Measurements from ENCODE around the gene WDR33.

The WDR33 gene

DNA sequence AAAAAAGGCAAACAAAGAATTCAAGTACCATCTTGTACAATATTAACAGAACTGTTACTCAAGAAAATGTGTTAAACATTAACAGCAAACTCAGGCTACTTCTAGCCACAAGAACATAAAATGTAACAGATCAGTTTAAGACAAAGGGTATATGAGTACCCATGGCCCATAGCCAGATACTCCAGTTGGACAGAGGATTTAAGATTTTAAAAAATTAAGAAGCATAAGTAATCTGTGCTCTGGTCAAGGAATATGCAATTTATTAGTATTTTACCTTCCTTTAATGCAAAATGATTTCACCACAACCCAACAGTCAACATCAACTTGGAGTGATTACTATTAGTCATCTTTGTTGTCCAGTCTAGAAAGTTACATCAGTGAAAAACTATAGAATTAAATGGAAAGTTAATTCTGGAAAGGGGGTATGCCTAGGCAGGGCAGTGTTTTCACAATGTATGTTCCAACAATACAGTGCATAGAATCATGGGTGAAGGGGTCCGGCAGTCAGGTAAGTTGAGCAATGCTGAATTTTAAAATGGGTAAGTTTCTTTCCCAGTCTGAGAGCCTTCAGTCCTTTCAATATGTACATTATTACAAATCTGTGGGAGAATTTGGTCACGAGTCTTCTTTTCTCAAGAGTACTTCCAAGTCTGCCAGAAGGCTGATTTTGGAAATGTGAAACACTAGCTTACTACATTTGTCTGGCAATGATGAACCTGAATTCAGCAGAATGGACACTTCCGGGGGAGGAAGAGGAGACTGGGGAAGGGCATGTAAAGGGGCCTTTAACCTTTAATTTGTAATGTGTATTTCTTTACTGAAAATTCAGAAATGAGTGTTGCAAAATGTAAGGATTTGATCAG, 75.2 kb downstream of the WDR33 start:
- Histone ChIP-seq H2AFZ (ENCODE audit: low read length) (no peak overlapping the region), H3K9me3 (replicated peaks; ENCODE audit: insufficient read depth, low read length) (no peaks in the 10 kb centered on the region), H3K9me2 (replicated peaks; ENCODE audit: insufficient read depth, low read length) (no peaks in the 10 kb centered on the region), H3K79me2 (ENCODE audit: low read length) (no peaks in the 10 kb centered on the region), H4K20me1 (ENCODE audit: insufficient read depth, low read length) (no peaks in the 10 kb centered on the region), H3K9ac (ENCODE audit: low read length) (no peak overlapping the region), H3K27me3 (replicated peaks; ENCODE audit: insufficient read depth, low read length) (no peaks in the 10 kb centered on the region), H3K36me3 (replicated peaks; ENCODE audit: insufficient read depth, low read length) (no peaks in the 10 kb centered on the region), H3F3A (ENCODE audit: insufficient read depth, low read length) (no peaks in the 10 kb centered on the region), H3K4me1 (ENCODE audit: low read length) (peaks cover 2% of the 10 kb centered on the region; the same call in 1 of the 2 replicates), H3K27ac (ENCODE audit: low read length) (no peak overlapping the region), H3K4me2 (ENCODE audit: low read depth, low read length) (no peak overlapping the region), H3K4me3 (ENCODE audit: low read length) (no peak overlapping the region)
- no peak for DNase-seq
- TF ChIP-seq EZH2 (optimal IDR thresholded peaks at IDR 0.05; ENCODE audit: low read depth, low read length): no peak
- TF ChIP-seq, protein P1, sequence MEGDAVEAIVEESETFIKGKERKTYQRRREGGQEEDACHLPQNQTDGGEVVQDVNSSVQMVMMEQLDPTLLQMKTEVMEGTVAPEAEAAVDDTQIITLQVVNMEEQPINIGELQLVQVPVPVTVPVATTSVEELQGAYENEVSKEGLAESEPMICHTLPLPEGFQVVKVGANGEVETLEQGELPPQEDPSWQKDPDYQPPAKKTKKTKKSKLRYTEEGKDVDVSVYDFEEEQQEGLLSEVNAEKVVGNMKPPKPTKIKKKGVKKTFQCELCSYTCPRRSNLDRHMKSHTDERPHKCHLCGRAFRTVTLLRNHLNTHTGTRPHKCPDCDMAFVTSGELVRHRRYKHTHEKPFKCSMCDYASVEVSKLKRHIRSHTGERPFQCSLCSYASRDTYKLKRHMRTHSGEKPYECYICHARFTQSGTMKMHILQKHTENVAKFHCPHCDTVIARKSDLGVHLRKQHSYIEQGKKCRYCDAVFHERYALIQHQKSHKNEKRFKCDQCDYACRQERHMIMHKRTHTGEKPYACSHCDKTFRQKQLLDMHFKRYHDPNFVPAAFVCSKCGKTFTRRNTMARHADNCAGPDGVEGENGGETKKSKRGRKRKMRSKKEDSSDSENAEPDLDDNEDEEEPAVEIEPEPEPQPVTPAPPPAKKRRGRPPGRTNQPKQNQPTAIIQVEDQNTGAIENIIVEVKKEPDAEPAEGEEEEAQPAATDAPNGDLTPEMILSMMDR (IDR thresholded peaks at IDR 0.05; ENCODE audit: low read length): no peak
- no peak for TF ChIP-seq EZH2phosphoT487 (IDR thresholded peaks at IDR 0.05; ENCODE audit: low read length)

DNA sequence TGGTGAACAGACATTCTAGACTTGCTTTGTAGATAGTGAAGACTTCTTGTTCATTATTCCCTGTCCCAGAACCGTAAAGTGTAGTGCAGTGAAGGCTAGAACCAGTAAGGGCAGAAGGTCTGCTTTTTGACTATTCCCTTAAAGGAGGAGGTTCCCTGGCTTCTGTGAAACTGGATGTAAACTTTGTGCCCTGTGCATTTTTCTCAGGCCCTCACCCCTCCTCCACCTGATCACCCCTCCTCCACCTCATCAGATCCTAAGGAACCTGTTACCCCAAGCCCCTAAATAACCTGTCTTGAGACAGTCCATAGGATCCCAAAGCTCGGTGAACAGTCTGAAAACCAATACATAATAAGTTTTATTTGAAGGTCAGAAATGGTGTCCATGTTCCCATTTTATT, 75.9 kb downstream of the WDR33 start:
- Histone ChIP-seq H3K4me2 (ENCODE audit: low read depth, low read length) (no peak overlapping the region), H3F3A (ENCODE audit: insufficient read depth, low read length) (no peaks in the 10 kb centered on the region), H2AFZ (ENCODE audit: low read length) (no peak overlapping the region), H3K9me2 (replicated peaks; ENCODE audit: insufficient read depth, low read length) (no peaks in the 10 kb centered on the region), H3K9ac (ENCODE audit: low read length) (no peak overlapping the region), H3K4me1 (ENCODE audit: low read length) (no peaks in the 10 kb centered on the region), H3K36me3 (replicated peaks; ENCODE audit: insufficient read depth, low read length) (no peaks in the 10 kb centered on the region), H4K20me1 (ENCODE audit: insufficient read depth, low read length) (no peaks in the 10 kb centered on the region), H3K27me3 (replicated peaks; ENCODE audit: insufficient read depth, low read length) (no peaks in the 10 kb centered on the region), H3K27ac (ENCODE audit: low read length) (no peak overlapping the region), H3K79me2 (ENCODE audit: low read length) (no peaks in the 10 kb centered on the region), H3K4me3 (ENCODE audit: low read length) (no peak overlapping the region), H3K9me3 (replicated peaks; ENCODE audit: insufficient read depth, low read length) (no peaks in the 10 kb centered on the region)
- TF ChIP-seq EZH2 (optimal IDR thresholded peaks at IDR 0.05; ENCODE audit: low read depth, low read length) (no peak), EZH2phosphoT487 (IDR thresholded peaks at IDR 0.05; ENCODE audit: low read length) (no peak)
- TF ChIP-seq, protein P1 (IDR thresholded peaks at IDR 0.05; ENCODE audit: low read length): no peak
- no peak for DNase-seq

DNA sequence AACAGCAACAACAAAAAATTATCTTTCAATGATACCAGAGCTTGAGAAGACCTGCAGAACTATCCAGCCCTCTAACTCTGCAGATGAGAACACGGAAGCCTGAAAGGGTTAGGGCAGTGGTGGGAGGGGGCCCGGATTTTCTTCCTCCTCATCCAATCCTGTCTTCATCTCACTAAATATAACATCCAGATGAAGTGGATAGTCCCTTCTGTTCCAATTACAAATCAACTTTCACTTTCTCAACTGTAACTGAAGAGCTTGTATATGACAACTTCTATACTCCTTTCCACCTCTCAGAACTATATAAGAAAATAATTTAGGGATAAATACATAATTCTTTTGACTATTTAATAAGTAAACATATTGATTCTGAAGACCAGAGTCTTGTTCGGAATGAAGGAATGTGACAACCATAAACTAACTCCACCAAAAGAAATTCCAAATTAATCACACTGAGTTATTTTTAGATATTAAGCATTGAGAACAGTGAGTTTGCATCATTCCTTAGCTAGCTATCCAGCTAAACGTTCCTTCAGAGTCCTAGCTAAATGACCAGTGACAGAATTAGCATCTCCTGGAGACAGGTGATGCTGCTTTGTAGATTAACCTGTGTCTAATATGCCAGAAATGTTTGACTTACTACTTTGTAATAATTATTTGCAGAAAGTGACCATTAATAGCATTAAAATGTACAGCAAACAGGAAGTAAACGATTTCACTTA, 77.0 kb downstream of the WDR33 start:
- Histone ChIP-seq H3K27me3 (replicated peaks; ENCODE audit: insufficient read depth, low read length) (no peaks in the 10 kb centered on the region), H3K36me3 (replicated peaks; ENCODE audit: insufficient read depth, low read length) (no peaks in the 10 kb centered on the region)

More for the DNA sequence above, 77.0 kb downstream of the WDR33 start:
- no peak overlapping the region for H3K4me3 ChIP-seq (ENCODE audit: low read length)
- H2AFZ ChIP-seq (ENCODE audit: low read length): no peak overlapping the region
- no peak overlapping the region for H3K27ac ChIP-seq (ENCODE audit: low read length)
- no peak overlapping the region for H3K9ac ChIP-seq (ENCODE audit: low read length)
- no peaks in the 10 kb centered on the region for H4K20me1 ChIP-seq (ENCODE audit: insufficient read depth, low read length)
- no peak overlapping the region for H3K4me2 ChIP-seq (ENCODE audit: low read depth, low read length)
- no peaks in the 10 kb centered on the region for H3K4me1 ChIP-seq (ENCODE audit: low read length)
- no peaks in the 10 kb centered on the region for H3K9me3 ChIP-seq (replicated peaks; ENCODE audit: insufficient read depth, low read length)
- DNase-seq: no peak
- H3F3A ChIP-seq (ENCODE audit: insufficient read depth, low read length): no peaks in the 10 kb centered on the region
- no peak for TF ChIP-seq EZH2 (optimal IDR thresholded peaks at IDR 0.05; ENCODE audit: low read depth, low read length)
- no peak for TF ChIP-seq EZH2phosphoT487 (IDR thresholded peaks at IDR 0.05; ENCODE audit: low read length)
- TF ChIP-seq, protein P1 (IDR thresholded peaks at IDR 0.05; ENCODE audit: low read length): no peak
- no peaks in the 10 kb centered on the region for H3K79me2 ChIP-seq (ENCODE audit: low read length)
- H3K9me2 ChIP-seq (replicated peaks; ENCODE audit: insufficient read depth, low read length): no peaks in the 10 kb centered on the region
